Hematopoietic multipotent progenitor cell treated with erythropoietin and hydrocortisone succinate and interleukin-3 and kit ligand, for 8 days (in vitro differentiated cells): ENCODE data around the gene ATP8A1.

Experiments
- DNase-seq: peaks from one replicate; pipeline ENCODE4 v3.0.0-alpha.2; 2015

Gene ATP8A1

DNA sequence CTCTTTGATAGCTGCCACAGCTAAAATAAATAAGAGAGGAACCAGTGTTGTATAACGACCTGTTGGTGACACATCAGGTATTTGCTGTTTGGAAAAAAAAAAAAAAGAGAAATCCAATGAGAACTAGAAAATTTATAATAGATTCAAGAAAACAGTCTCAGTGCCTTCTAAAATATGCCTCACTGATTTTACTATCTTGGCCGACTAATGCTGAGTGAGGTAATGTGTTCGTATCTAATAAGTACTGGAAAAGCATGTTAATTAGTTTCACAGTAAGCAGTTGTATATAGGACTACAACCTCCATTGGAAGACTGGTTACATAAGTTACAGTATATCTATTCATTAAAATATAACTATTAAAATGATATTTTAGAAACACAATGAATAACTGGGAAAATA lies 32.4 kb downstream of the ATP8A1 start:
- DNase-seq, result no peak

DNA sequence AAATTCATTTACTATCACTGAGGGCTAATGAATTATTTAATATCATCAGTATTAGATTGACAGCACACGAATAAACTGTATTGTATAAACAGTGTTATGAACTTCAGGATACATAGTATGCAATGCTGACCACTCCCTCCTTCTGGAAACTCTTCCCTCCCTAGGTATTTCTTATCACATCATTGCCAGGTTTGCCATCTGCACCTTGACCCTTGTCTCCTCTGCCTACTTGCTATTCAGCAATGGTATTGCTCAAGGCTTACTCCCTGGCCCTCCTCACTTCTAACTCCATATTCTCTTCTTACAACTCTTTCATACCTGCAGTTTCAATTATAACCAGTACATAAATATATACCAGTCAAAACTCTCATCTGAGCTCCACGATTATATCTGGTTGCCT lies 38.9 kb downstream of the ATP8A1 start:
- DNase-seq, result no peak

DNA sequence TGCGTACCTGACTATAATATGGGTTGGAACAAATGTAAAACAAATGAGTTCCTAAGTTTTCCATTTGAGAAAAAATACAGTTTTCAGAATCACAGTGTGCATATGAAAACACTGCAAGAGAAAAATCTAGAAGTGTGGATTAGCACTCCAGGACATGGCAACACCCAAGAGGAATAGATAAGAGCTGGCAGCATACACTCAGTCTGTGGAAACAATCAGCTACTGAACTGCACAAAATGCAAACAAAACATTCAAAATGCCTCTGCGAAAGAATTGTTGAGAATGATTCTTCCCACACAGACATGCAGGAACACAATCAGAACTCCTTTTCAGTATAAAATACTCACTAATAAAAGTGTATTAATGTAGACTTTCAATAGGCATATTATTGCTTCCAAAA lies 39.9 kb downstream of the ATP8A1 start:
- no peak for DNase-seq

- no peak for DNase-seq
Observed at GRCh38 chr4:42616572-42616971, 40.3 kb downstream of the ATP8A1 start.

- DNase-seq, result no peak
Observed at GRCh38 chr4:42615131-42615763, 41.7 kb downstream of the ATP8A1 start.

DNA sequence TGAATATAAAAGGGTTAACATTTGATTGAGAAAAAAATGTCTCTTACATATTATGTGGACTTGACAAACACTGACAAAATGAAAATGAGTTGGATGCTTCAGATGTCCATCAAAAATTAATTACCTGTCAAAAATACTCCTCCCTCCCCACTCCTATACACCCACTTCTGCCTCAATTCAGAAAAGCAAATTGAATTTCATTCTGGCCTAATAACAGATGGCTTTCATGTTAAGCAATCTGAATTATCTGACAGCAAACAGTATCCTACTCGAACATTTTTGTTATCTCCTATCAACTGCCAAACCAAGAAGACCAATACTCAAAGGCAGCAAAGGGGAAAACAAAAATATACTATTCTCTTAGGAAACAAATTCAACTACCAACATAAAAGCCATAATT lies 44.0 kb downstream of the ATP8A1 start:
- DNase-seq, result no peak

- no peak for DNase-seq
Observed at GRCh38 chr4:42610941-42611340, 46.0 kb downstream of the ATP8A1 start.

- no peak for DNase-seq
Observed at GRCh38 chr4:42609051-42609450, 47.9 kb downstream of the ATP8A1 start.

GRCh38 chr4:42608551-42608950 lies 48.4 kb downstream of the ATP8A1 start:
- DNase-seq, result no peak

- peak; percentile 14 for DNase-seq
Observed at GRCh38 chr4:42607011-42607726, 49.7 kb downstream of the ATP8A1 start.

GRCh38 chr4:42605264-42605663 lies 51.6 kb downstream of the ATP8A1 start:
- DNase-seq, result no peak

GRCh38 chr4:42603862-42604261 lies 53.0 kb downstream of the ATP8A1 start:
- DNase-seq, result no peak

GRCh38 chr4:42600578-42600977 lies 56.3 kb downstream of the ATP8A1 start:
- no peak for DNase-seq

GRCh38 chr4:42596918-42597317 lies 60.0 kb downstream of the ATP8A1 start:
- no peak for DNase-seq

GRCh38 chr4:42594888-42595287 lies 62.0 kb downstream of the ATP8A1 start:
- no peak for DNase-seq

GRCh38 chr4:42588909-42589308 lies 68.0 kb downstream of the ATP8A1 start:
- DNase-seq, result peak; percentile 88

DNA sequence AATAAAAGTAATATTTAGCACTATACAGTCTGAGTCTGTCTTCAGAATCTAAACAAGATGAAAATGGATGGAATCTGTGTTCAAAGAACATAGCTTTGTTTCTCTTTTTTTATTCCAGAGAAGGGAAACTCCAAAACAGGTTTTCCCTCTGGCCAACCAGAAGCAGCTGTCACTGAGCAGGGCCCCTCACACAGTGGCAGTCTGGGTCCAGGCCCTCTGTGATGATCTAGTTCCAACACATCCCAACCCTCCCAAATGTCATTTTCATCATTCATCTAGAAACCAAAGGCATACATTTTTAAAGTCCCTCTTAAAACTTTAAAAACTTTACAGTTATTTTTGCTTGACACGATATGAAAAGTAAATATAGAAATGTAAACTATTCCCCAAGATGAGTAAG lies 70.1 kb downstream of the ATP8A1 start:
- no peak for DNase-seq

- DNase-seq, result no peak
Observed at GRCh38 chr4:42579903-42580302, 77.0 kb downstream of the ATP8A1 start.

DNA sequence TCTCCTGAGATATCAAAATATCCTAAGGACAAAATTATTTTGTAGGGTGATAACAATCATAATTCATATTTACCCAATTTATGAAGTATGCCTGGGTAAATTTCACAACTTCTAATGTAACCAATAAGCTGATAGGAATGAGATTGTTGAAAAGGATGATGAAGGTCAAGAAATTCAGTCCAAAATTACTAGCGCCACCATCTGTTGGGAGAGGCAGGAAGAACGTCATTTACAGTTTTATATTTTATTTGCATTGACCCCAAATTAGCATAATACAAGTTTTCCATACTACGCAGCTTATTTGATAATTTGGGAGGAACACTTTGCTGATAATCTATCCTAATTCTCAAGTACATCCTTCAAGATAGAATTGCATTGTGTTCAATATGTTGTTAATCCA lies 78.7 kb downstream of the ATP8A1 start:
- no peak for DNase-seq

DNA sequence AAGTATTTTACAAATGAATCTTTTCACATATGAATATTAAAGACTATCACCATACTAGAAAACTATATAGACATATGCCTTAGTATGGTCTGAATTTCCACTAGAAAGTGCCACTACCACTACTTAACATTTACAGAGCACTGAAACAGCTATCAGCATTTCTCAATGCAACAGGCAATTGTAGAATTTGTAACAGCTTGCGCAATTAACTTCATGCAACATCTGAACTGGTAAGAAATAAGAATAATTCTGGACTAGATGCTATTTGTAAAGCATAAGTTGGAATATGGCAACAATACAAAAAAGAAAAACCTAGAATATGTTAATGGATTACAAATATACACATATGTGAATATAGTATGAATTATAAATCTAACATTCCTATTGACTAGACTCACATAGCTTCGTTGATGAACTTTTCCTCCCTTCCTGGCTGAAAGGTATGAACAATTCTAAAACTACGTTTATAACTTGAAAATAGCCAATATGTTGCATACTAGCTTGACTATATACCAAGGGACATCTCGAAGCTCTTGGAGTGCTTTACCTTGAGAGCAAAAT lies 82.0 kb downstream of the ATP8A1 start:
- no peak for DNase-seq

DNA sequence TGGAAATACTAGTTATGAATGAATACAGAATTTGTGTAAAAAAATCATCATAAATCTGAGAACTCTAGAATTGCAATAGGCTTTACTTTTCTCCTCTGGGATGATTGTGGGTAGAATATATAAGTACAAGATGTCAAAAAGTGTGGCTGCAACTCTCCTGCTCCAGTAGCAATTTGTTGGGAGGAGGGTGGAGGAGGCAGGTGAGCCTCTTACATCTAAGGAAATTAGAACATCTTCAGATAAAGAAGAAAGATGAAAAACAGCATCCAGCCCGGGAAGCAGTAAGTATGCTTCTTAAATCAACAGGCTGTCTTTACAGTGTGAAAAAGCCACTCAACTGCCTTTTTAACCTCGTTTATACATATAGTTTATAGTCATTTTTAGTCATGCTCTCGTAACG lies 83.7 kb downstream of the ATP8A1 start:
- no peak for DNase-seq

DNA sequence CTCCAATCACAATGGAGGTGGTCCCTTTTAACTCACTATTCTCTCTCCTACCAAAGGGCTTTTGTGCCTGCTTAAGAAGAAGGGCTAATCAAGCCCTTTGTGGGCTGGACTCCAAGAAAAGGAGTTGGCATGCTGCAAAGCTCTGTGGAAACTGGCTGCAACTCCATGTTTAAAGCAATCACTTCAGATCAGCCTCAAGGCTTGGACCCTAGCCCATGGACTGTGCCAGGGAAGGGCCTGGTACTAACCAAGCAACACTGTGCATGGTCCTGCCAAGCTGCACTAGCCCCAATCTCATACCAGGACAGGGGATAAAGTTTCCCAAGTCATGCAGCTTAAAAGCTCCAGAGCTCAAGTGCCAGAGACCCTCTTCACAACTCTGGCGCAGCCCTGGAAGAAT lies 86.7 kb downstream of the ATP8A1 start:
- DNase-seq, result no peak

GRCh38 chr4:42568610-42569207 lies 88.2 kb downstream of the ATP8A1 start:
- peak; percentile 78 for DNase-seq

- no peak for DNase-seq
Observed at GRCh38 chr4:42566835-42567234, 90.1 kb downstream of the ATP8A1 start.
